Activated CD4-positive, alpha-beta T cell treated with anti-CD3 and anti-CD28 coated beads, Interleukin-2, amount 50 U/mL, for 48 hours (primary cell): ENCODE results near the gene GLG1.
"Not testable (repeated sequence)": the region's sequence is repeated elsewhere in the genome, so short reads cannot be mapped to it uniquely, and the experiment has no call there.

Experiments used
- DNase-seq, 2 experiments: peaks; one replicate each; pipeline ENCODE4 v3.0.0-alpha.2; 2020

Gene GLG1

DNA sequence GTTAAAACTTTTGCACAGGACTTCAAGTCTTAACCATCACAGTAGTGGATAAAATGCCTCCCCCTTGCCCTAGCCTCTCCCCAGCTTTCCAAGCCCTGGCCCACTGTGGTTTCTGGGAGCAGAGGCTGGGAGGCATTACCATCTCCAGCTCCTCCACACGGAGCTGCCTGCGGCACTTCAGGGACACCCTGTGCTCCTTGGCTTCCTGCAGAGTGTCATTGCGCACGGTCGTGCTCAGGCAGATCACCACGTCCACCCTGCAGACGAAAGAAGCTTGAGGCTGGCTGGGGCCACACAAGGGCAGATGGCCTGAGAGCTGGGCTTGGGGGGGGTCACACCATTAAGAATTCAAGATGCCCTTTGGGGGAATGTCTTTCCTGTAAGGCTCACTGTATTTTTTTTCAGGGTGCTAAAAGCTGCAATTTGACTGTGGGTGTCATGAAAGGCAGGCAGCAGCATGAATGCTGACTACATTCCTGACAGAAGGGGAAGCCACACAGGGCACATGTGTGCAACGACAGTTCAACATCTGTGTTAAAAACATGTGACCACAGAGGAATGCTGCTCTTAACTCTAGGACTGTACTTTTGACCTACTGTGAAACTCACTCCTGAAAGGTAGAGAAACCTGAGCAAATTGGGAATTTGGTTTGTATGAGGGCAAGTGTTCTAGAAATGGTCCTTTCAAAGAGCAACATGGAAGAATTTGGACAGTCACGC lies 137.9 kb downstream of the GLG1 start:
- no peak for DNase-seq

DNA sequence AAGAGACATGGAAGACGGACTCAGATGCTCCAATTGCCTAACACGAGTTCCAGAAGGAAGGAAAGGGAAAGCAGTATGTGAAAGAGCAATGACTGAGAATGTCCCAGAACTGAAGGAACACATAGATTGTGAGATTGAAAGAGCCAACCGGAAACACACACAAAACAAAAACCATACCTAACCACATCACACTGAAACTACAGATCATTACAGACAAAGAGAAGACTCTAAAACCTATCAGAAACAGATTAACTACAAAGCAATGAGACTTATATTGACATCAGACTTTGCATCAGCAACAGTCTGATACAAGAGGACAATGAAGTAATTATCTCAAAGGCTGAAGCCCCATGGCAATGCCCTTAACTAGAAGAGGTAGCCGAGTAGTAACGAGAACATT lies 140.0 kb downstream of the GLG1 start:
- no peak for DNase-seq

DNA sequence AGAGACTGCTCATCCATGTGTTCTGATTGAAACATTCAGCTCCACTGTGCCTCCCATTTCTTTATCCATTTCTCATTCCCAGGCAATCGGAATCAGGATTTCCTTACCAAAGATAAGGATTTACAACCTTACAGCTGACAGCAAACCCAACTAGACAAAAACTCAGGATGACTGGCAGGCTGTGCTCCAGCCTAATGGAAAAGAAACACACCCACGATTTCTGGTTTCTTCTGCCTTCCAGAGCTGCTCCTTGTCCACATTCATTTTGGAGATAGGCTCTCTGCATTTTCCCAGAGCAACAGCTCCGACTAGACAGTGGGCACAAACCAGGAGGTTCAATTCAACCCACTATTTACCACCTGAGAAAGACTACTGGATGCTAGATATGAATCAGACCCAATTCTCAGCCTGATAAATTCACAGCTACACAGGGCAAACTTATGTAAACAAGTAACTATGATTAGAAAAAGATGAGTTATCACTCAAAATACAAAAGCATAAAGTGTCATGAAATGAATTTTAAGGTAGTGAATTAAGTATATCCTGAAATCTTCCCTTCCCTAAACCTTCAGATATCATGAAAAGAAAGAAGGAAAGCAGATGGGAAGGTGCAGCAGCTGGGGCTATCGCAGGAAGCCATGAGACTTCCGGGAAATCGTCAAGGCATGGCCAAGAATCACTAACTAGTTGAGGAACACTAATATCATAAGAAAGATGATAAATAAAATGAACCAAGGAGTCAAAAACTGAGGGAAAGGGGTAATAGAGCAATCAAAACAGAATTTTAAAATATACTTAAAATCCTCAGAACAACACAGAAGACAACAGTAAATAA lies 140.8 kb downstream of the GLG1 start:
- no peak for DNase-seq

DNA sequence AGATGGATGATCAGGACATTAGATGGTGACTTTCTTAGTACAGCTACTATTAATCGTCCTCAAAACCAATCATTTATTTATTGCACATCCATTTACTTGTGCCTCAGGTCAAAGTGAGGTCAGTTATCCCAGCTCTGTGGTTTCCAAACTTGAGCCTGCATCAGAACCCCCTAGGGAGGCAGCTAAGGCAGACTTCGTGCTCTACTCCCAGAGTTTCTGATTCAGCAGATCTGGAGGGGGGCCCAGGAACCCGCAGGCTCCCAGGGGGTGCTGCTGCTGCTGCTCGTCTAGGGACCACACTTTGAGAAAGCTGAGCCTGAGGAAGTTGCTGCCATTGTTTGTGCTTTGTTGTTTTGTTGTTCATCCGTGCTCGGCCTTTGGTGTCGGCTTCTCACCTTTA lies 141.6 kb downstream of the GLG1 start:
- no peak for DNase-seq

DNA sequence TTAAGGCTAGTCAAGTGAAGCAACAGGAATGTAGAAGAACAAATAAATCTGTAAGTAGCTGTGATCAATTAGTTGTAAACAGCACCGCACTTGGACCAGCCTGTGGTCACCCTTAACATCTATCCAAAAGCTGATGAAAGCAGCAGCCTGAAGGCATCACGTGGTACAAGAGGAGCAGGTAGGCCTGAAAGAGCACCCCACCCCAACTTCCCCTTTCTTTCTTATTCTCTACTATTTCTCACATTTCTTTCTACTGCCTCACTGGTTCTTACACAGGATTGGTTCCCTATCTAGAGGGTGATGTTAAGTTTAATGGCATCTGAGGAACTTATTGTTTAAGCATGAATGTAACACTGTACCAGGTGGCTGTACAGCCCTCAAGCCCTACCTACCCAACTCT lies 143.0 kb downstream of the GLG1 start:
- no peak for DNase-seq

DNA sequence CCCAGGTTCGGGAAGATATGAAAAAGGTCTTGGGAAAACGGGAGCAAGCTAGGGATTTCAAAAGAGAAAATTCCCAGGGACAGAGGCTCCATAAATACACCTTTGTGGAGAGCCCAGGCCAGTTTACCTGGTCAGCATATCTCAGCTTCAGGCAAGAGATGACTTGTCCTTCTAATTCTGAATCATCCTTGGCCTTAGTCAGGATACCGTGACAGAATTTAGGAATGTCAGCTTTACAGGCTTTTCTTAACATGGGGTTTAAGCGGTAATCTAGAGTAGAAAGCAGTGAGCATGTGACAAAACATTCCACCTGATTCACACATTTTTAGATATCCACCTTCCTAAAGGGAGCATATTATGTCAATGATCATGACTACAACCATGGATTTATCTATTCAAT lies 144.6 kb downstream of the GLG1 start:
- DNase-seq = no peak

DNA sequence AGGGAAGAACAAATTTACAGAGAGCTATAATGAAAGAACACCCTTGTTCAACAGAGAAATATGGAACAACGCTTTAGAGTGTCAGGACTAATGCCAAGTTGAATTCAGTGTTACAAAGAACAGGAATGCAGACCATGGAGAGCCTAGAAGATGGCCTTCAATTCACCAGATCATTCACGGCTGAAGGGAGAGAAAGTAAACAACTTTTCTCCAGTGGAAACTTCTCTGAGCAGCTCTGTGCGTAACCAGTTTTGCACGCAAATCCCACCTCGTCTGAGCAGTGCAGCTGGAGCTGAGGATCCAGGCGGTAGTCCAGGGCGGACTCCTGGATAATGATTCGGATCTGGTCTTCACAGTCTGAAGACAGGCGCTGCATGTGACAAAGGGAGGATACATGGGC lies 145.1 kb downstream of the GLG1 start:
- DNase-seq = no peak

DNA sequence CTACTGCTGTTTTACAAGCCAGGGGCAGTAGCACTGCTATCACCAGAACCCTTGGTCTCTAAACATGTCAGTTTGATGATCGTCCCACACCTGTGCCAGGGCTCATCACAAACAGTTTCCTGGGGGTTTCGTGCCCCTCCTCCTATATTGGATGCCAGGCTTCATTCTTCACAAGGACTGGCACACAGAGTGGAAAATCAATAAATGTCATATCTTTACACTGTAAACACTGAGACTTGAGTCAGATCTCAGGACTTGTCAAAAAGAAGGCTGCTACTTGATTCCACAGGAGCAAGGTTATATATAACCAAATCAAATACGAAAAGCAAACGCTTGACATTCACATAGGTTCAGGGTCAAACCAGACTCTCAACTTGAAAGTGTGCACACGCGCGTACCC lies 146.4 kb downstream of the GLG1 start:
- no peak for DNase-seq

DNA sequence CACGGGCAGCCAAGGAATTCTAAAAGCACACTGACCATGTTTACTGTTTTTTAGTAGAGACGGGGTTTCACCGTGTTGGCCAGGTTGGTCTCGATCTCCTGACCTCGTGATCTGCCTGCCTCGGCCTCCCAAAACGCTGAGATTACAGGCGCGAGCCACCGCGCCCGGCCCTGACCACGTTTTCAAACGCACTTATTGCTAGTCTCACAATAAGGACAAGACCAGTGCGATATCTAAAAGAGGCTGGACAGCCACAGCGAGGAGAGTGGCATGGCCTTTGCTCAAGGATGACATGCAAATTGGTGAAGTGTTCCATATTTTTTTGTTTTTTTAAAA lies 150.7 kb downstream of the GLG1 start:
- no peak for DNase-seq

DNA sequence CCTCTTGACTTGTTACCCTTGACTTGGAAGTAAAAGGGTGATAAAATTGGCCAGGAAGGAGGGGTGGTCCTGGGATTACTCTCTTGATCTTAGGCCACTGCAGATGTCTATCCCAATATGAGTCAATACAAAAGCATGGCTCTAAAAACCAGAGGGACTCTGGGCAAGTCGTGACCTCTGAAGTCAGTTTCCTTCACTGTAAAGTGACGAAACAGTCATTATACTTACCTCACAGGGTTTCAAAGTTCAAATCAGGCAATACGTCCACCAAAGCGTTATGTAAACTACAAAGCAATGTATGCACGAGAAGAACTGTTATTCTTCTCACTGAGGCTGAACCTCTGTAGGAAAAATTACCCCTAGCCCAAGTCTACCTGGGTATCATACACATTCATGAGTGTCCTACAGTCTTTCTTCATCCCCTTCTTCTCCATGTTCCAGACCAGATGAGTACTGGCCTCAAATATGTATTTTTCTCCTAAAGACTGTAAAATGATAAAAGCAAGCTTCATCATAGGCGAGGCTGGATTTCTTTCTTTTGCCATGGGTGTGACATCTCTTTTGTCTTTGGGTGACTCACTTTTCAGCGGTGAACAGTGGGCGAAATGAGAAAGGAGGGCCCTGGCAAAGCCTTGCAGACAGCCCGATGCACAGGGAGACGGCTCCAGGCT lies 151.2 kb downstream of the GLG1 start:
- no peak for DNase-seq

DNA sequence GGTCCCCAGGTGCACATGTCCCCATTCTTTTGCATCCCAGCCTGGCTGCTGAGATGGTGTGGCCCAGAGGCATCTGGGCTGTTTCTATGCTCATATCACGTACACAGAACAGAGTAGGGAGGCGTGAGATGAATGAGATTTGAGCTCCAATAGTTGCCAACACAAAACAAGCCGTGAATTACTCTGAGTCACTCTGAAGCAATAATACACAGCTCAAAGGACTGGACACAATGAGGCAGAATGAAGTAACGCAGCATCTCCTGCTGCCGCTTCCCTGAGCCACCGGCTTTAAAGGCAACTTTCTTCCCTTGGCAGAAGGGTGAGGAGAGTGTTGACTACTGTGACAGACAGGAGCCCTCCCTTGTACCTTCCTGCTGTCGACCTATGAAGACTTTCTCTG lies 151.7 kb downstream of the GLG1 start:
- no peak for DNase-seq

DNA sequence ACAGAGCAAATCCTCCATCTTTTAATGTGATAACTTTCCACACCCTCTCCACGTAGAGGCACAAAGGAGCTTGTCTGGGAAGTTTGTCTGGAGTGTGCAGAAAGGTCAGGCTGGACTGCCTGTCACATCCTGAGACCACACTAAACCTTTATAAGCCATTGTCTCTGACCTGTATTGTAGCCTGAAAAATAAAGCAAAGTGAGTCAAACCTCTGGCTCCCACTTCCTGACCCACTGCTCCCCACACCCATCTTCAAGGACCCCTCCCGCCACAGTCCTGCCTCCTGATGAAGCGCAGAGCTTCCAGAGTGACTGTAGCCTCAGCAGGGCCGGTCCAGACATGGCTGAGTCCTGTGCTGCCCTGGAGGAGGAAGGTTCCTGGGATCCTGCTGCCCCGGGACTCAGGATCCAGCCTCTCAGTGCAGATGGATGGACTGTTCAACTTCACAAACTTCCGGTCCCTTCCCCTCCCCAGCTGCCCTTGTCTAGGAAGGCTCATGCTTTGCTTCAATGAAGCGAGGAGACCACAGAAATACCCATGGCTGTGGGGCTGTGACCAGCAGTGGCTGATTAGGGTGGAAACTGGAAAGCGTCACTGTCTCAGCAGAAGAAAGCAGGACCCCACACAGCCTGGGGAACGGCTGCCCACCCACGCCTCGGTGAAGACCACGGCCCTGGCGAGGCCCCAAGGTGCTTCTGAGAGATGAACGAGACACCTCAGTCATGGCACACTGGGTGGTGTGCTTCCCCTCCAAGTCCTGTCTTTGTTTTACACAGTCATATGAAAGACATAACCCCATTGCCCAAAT lies 154.8 kb downstream of the GLG1 start:
- DNase-seq = no peak

DNA sequence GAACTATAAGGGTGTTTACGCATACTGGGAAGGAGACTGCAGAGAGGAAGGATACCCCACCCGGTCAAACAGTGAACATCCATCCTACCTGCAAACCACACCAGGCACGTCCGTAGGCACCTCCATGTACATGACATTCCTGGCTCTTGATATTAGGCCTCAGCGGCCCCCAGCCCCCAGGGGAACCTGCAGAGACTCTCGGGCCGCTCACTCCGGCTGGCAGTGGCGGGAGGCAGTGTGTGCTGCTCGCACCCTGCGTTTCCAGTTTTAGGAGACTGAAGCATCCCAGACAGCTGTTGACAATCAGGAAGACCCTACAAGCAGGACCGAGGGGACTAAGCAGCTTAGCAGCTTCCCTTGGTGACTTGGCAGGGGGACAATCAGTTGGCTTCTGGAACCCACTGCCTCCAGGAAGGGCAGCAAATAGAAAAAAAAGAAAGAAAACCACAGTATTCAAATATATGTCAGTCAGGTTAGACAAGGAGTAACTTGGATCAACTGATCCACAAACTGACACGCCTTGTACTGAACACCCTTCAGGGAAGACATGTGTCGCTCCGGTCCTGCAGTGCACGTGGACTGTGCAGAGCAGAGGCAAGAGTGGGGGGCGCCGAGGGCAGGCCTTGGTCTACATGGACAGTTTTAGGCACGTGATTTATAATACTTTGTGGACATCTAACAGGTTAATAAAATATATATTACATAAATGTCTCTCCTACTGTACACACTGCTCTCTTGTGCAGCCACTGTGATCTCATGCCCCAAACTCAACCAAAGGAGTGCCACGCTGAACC lies 155.8 kb downstream of the GLG1 start:
- DNase-seq = no peak

DNA sequence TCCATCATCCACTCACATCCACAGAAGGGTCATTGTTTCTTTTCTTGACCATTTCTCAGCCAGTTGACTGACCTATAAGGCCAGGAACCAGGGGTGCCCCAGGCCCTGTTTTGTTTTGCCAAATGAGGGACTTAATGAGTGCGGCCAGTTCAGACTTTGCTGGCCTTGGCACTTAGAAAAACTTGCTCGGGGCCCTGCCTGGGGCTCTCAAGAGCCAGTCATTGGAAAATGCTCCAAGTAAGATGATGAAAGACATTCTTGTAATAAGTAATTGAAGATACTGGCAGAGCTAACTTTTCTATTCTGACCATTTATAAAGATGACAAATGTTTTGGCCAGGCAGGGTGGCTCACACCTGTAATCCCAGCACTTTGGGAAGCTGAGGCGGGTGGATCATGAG lies 156.7 kb downstream of the GLG1 start:
- no peak for DNase-seq

DNA sequence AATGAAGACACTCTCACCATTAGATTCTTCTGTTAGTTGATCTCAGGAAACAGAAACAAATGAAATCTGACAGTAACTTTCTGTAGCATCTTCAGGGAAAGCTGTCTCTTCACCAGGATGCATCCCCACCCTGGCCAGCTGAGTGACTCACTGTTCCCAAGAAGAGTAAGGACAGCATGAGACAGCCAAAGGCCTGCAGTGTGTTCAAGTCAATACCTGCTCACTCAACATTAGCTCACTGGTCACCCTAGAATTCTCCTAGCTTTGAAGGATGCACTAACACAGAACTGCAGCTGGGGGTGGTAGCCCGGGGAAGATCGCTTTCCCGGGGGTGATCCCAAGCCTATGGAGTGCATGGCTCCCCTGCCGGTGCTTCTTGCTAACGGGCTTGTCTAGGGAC lies 157.4 kb downstream of the GLG1 start:
- no peak for DNase-seq

DNA sequence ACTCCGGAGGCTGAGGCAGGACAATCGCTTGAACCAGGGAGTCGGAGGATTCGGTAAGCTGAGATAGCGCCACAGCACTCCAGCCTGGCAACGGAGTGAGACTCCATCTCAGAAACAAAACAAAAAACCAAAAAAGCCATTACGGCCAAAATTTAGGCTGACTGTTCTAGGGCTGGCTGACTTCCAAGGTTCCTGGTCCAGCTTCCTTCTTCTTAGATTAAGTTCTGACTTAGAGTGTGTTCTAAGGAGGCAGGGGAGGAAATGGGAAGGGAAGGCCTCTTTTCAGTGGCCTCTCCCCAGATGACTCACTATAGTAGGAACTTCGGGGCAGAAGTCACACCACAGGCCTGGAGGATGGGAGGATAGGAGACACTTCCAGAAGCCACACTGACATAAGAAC lies 157.9 kb downstream of the GLG1 start:
- DNase-seq = no peak

DNA sequence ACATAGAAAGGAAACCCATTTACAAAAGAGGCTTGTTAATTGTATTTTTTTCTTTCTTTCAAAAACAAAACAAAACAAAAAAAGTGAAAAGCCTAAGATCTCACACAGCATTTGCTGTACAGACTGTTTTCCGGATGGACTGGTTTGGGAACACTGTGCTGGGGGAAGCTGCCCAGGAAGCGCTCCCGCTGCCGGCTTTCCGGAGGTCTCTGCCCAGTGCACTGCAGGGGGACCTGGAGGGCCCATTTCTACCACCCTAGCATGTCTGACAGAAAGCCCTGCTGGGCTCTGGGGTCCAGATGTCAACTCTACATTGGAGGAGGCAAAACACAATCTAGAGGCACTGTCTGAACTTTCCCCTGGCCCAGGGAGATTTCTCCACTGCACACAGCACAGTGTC lies 159.3 kb downstream of the GLG1 start:
- no peak for DNase-seq

DNA sequence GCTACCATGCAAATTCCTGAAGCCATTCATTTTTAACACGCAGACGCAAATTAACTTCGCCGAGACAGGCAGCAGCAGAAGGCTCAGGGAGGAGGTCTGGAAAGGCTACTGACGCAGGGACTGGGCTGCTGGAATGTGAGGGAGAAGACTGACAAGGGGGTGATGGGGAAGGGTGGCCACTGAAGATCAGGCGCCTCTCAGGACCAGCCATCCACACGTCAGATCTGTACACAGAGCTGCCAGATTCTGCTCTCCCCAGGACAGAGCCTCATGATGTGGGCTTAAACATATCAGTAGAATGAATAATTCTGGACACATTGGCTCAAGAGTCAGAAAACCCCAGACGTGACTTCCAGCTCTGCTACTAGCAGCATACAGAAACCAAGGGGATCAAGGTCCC lies 160.0 kb downstream of the GLG1 start:
- no peak for DNase-seq

DNA sequence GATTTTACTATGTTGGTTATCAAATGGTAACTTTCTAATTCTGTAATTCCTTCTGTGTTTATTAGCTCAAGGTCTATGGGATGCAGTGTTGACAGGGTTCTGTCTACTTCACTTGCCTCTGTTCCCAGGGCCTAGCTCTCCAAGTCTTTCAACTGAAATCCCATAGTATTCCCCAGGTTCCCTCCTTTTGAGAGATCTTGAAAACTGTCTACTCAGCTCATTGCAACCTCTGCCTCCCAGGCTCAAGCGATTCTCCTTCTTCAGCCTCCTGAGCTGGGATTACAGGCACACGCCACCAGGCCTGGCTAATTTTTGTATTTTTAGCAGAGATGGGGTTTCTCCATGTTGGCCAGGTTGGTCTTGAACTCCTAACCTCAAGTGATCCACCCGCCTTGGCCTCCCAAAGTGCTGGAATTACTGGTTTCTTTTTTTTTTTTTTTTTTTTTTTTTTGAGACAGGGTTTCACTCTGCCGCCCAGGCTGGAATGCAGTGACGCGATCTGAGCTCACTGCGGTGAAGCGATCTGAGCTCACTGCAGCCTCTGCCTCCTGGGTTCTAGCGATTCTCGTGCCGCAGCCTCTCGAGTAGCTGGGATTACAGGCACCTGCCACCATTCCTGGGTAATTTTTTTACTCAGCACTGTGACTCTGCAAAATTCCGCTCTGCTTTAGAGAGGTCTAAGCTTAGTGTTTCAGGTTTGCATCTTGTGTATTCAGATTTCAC lies 163.1 kb downstream of the GLG1 start:
- not testable (repeated sequence) for DNase-seq

DNA sequence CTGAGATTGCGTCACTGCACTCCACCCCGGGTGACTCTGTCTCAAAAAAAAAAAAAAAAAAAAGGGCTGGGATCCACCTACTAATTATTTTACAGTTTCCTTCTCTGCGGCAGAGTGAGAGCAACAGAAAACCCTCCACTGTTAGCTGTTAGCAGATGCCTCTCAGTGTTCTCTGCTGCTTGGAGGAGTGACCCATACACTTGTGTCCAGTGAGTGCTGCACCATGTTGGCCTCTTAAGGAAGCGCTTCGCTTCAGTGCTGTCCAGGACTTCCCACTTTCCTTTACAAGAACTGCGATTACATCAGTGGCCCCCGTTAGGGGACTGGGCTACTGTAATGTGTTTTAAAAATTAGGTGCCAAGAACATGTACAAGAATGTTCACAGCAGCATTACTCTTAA lies 167.2 kb downstream of the GLG1 start:
- no peak for DNase-seq

DNA sequence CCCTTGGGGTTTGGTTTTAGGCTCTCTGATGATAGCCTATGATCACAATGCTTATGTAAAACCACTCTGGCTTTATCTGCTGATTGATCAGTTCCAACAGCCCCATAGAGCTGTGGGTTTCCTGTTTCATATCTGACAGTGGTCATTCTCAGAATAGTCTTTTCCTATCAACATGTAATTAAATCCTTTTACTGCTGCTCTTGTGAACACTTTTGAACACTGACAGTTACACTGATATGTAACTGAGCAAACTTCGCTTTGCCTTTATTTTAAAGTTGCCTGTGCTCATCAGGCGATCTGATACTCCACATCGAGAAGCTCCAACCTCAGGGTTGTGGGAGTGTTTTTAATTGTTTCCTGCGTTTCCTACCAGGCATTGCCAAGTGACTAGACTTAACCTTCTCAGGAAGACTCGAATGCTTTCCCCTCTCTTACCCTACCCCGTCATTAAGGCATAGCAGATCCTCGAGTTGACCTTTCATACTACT lies 168.4 kb downstream of the GLG1 start:
- DNase-seq = no peak

DNA sequence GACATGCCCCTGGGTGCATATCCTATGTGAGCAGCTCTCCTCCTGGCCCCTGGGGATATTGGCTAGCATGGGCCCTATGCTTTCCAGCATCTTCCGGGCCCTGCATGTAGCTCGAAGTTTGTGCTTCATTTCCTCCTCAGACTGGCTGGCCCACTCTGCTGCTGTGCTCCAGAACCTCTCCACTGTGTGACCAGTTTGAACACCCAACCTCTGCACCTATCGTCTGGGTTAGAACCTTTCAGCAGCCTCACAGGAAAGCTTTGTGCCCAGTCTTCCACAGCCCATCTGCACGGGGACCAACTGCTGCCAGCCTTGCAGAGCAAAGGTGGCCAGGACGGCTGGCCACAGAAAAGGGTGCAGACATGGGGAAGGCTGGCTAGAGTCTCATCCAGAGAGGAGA lies 175.4 kb downstream of the GLG1 start:
- DNase-seq = no peak
